ENCODE results near the gene RHOB. TPM values are rescaled to one million over a fixed set of nuclear protein-coding genes. Genes with fewer than 3 reads are reported as not detected.

RHOB gene
- total RNA-seq, 1 donor from 2014 or later: 292 TPM

DNA sequence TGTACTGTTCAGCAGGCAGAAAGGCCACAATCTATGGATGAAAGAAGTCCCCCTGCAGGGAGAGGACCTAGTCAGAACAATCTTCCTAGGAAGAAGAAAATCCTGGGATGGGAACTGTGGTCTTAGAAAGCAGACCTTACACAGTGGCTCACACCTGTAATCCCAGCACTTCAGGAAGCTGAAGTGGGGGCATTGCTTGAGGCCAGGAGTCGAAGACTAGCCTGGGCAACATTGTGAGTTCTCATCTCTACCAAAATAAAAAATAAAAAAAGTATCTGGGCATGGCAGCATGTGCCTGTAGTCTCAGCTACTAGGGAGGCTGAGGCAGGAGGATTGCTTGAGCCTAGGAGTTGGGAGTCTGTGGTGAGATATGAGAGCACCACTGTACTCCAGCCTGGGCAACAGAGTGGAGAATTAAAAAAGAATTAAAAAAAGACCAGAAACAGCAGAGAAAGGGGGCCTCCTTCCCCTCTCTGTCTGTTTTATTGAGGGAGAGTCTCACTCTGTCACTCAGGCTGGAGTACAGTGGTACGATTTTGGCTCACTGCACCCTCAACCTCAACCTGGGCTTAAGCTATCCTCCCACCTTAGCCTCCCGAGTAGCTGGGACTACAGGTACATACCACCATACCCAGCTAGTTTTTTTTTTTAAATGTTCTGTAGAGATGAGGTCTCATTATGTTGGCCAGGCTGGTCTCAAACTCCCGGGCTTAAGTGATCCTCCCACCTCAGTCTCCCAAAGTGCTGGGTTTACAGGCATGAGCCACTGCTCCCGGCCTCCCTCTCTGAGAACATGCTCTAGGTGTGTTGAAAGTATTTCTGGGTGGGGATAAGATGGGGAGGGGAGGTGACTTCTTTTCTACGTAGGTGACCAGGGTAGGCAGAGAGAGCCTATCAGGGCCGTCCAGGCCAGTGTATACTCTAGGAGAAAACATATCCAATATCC is 7.4 kb downstream of the RHOB start:
- Mint-ChIP-seq H3K9me3 (ENCODE audit: unreplicated experiment) (no peaks in the 10 kb centered on the region), H3K4me3 (ENCODE audit: unreplicated experiment) (no peak overlapping the region), H3K36me3 (ENCODE audit: low read depth, unreplicated experiment) (peaks cover 10% of the 10 kb centered on the region), H3K27me3 (ENCODE audit: unreplicated experiment) (peaks cover 11% of the 10 kb centered on the region), H3K27ac (ENCODE audit: unreplicated experiment) (no peak overlapping the region), H3K4me1 (ENCODE audit: unreplicated experiment) (peaks cover 32% of the 10 kb centered on the region)
- no peak for DNase-seq (ENCODE audit: low spot score)
- TF ChIP-seq, protein P1, sequence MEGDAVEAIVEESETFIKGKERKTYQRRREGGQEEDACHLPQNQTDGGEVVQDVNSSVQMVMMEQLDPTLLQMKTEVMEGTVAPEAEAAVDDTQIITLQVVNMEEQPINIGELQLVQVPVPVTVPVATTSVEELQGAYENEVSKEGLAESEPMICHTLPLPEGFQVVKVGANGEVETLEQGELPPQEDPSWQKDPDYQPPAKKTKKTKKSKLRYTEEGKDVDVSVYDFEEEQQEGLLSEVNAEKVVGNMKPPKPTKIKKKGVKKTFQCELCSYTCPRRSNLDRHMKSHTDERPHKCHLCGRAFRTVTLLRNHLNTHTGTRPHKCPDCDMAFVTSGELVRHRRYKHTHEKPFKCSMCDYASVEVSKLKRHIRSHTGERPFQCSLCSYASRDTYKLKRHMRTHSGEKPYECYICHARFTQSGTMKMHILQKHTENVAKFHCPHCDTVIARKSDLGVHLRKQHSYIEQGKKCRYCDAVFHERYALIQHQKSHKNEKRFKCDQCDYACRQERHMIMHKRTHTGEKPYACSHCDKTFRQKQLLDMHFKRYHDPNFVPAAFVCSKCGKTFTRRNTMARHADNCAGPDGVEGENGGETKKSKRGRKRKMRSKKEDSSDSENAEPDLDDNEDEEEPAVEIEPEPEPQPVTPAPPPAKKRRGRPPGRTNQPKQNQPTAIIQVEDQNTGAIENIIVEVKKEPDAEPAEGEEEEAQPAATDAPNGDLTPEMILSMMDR (IDR thresholded peaks at IDR 0.05; ENCODE audit: unreplicated experiment): no peak

DNA sequence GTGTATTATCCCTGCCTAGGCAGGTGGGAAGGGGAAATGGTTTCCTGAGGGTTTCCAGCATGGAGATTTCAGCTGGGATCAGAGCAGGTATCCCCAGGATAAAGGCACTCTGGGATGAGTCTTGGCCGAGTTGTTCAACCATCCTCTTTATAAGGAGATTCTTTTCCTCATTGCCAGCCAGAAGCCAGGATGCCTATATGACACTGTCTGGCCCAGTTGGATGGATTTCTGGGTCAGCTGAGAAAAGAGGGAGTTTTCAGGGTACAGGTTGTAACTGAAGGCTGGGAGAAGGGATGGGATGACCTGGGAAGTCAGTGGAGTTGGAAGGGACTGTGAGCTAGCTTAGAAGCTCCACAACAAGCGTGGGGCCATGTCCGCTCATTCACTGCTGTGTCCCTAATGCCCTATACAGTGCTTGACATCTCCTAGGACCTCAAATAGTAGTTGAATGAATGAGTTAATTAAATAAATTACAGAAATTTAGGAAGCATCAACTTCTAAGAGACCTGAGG is 8.3 kb downstream of the RHOB start:
- H3K4me3 Mint-ChIP-seq (ENCODE audit: unreplicated experiment): no peak overlapping the region

DNA sequence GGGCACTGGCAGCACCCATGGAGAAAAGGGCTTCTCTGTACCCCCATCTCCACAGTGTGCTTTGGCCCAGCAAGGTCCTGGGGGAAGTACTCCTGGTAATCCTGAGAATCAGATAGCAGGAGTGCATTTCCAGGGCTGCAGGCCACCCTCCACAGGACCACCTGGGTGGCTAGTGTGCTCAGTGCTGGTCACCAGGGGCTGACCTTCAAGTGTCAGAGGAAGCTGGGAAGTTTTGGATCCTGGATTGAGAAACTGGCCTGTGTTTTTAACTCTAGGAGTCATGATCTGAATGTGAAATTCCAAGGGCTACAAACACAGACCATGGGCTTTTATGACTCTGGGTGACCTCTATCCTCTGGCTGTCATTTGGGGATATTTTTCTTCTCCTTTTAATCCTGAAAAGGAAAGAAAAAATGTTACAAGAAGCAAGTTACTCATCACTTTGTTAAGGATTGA is 9.3 kb downstream of the RHOB start:
- Mint-ChIP-seq H3K4me3 (ENCODE audit: unreplicated experiment) (no peak overlapping the region), H3K4me1 (ENCODE audit: unreplicated experiment) (peaks cover 14% of the 10 kb centered on the region), H3K9me3 (ENCODE audit: unreplicated experiment) (no peaks in the 10 kb centered on the region), H3K27me3 (ENCODE audit: unreplicated experiment) (peaks cover 6% of the 10 kb centered on the region), H3K27ac (ENCODE audit: unreplicated experiment) (no peak overlapping the region), H3K36me3 (ENCODE audit: low read depth, unreplicated experiment) (peaks cover 4% of the 10 kb centered on the region)
- DNase-seq (ENCODE audit: low spot score): no peak
- TF ChIP-seq, protein P1 (IDR thresholded peaks at IDR 0.05; ENCODE audit: unreplicated experiment): no peak

More for the DNA sequence above, 8.3 kb downstream of the RHOB start:
- peaks cover 24% of the 10 kb centered on the region for H3K4me1 Mint-ChIP-seq (ENCODE audit: unreplicated experiment)
- H3K36me3 Mint-ChIP-seq (ENCODE audit: low read depth, unreplicated experiment): peaks cover 7% of the 10 kb centered on the region
- H3K9me3 Mint-ChIP-seq (ENCODE audit: unreplicated experiment): no peaks in the 10 kb centered on the region
- peaks cover 9% of the 10 kb centered on the region for H3K27me3 Mint-ChIP-seq (ENCODE audit: unreplicated experiment)
- TF ChIP-seq, protein P1 (IDR thresholded peaks at IDR 0.05; ENCODE audit: unreplicated experiment): no peak
- DNase-seq (ENCODE audit: low spot score): no peak
- no peak overlapping the region for H3K27ac Mint-ChIP-seq (ENCODE audit: unreplicated experiment)

DNA sequence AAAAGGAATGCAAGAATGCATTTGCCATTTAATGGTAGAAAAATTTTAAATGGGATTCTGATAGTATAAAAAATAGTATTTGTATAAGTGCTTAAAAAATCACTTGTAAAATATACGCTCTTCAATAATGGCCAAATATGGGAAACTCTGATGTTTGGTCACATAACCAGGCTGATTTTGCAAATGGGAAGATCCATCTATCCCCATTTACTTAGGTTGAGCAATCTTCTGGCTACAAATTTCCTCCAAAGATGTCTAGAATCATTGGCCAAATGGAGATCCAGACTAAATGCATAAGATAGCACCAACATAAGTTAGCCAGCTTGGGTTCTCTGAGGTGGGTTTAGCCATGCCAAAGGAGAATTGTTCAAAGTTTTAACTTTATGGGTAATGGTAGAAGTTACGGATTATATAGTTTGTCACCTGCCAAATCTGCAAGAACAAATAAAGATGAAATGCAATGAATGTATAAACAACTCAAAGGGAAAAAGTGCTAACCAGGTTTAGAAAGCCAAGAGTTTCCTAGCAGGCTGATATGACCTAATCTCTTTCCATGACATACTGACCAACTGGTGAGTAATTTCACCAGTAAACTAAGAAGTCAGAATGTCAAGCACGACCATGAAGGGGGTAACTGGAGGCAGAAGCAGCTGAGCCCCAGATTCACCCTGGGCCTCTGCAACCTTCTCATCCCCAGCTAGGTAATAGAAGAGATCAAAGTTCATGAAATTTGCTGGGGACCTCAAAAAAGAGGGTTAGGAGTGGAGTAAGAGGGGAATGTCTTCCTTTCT is 10.0 kb downstream of the RHOB start:
- no peaks in the 10 kb centered on the region for H3K9me3 Mint-ChIP-seq (ENCODE audit: unreplicated experiment)
- DNase-seq (ENCODE audit: low spot score): no peak
- H3K27ac Mint-ChIP-seq (ENCODE audit: unreplicated experiment): no peak overlapping the region
- H3K36me3 Mint-ChIP-seq (ENCODE audit: low read depth, unreplicated experiment): peaks cover 3% of the 10 kb centered on the region
- peaks cover 4% of the 10 kb centered on the region for H3K27me3 Mint-ChIP-seq (ENCODE audit: unreplicated experiment)
- peaks cover 11% of the 10 kb centered on the region for H3K4me1 Mint-ChIP-seq (ENCODE audit: unreplicated experiment)
- no peak overlapping the region for H3K4me3 Mint-ChIP-seq (ENCODE audit: unreplicated experiment)
- TF ChIP-seq, protein P1 (IDR thresholded peaks at IDR 0.05; ENCODE audit: unreplicated experiment): no peak
